AG09309 (cell line): ENCODE measurements around the gene NPM3.

Experiments
- DNase-seq: peaks from one replicate; pipeline ENCODE4 v3.0.0-alpha.2; 2010; ENCODE audit warnings: low read depth
- H3K4me3 ChIP-seq: 2 replicates; pipeline ENCODE4 v1.5.1; 2011; ENCODE audit warnings: mild to moderate bottlenecking, low read depth, low read length, moderate library complexity; ENCODE audit not compliant: control insufficient read depth
- TF ChIP-seq, protein P1 (sequence below): IDR thresholded peaks from 2 replicates; pipeline ENCODE4 v1.5.1; 2011; ENCODE audit warnings: mild to moderate bottlenecking, low read depth, low read length, inconsistent platforms; ENCODE audit not compliant: insufficient read depth, control insufficient read depth; ENCODE audit errors: missing control alignments

The NPM3 gene

DNA sequence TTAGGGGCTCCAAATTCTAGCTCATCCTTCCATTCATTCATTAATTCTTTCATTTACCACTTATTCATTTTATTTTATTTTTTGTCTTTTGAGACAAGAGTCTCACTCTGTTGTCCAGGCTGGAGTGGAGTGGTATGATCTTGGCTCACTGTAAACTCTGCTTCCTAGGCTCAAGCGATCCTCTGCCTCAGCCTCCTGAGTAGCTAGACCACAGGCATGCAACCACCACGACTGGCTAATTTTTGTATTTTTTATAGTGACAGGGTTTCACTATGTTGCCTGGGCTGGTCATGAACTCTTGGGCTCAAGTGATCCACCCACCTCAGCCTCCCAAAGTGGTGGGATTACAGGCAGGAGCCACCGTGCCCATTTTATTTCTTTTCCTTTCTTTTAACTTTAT is 39.0 kb downstream of the NPM3 start:
- no peak for DNase-seq

DNA sequence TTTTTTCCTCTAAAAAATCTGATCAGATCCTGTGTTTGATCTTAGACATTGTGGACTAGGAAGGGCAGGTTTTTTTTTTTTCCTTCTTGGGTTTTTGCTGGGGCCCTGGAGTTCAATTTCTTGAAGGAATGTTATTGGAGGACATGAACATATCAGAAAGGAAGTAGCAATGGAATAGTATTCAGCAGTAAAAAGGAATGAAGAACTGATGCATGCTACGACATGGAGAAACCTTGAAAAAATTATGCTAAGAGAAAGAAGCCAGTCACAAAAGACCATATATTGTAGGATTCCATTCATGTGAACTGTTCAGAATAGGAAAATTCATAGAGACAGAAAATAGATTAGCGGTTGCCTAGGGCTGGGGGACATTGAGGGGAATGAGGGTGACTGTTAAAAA is 41.3 kb downstream of the NPM3 start:
- TF ChIP-seq, protein P1, sequence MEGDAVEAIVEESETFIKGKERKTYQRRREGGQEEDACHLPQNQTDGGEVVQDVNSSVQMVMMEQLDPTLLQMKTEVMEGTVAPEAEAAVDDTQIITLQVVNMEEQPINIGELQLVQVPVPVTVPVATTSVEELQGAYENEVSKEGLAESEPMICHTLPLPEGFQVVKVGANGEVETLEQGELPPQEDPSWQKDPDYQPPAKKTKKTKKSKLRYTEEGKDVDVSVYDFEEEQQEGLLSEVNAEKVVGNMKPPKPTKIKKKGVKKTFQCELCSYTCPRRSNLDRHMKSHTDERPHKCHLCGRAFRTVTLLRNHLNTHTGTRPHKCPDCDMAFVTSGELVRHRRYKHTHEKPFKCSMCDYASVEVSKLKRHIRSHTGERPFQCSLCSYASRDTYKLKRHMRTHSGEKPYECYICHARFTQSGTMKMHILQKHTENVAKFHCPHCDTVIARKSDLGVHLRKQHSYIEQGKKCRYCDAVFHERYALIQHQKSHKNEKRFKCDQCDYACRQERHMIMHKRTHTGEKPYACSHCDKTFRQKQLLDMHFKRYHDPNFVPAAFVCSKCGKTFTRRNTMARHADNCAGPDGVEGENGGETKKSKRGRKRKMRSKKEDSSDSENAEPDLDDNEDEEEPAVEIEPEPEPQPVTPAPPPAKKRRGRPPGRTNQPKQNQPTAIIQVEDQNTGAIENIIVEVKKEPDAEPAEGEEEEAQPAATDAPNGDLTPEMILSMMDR = no peak
- no peak for DNase-seq
- H3K4me3 ChIP-seq = no peak overlapping the region

More for the DNA sequence above, 39.0 kb downstream of the NPM3 start:
- H3K4me3 ChIP-seq = no peak overlapping the region
- TF ChIP-seq, protein P1 = no peak

DNA sequence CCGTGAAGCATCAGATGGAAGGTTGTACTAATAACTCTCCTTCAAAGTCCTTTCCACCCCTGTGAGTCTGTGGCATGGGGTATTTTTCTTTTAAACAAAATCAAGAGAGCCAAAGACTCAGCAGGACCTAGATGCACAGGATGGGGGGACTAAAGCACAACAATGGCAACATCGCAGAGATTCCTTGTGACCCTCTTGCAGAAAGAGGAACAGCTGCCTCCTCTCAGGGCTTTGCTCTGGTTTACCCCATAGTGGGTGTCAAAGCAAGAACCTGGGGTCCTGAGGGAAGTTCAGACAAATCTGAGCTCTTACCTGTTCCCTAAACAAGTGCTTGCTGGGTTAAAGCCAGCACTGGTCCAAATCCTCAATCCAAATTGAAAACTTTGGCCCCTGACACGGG is 46.6 kb downstream of the NPM3 start:
- TF ChIP-seq, protein P1 = no peak
- DNase-seq = no peak

DNA sequence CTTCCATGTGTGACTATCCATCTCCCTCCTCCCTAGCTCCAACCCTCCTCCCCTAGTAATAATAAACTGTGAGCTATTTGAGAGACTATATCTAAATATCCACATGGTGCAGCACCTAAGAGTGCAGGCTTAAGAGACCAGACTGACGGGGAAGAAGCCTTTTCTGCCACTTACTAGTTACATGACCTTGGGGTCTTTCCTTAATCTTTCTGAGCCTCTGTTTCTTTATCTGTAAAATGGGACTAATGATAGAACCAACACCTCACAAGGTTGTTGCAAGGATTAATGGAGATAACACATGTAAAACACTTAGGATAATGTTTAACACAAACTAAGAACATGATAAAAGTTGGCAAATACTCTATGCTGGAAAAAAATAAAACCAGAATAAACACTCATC is 51.1 kb downstream of the NPM3 start:
- no peak overlapping the region for H3K4me3 ChIP-seq
- no peak for DNase-seq
- TF ChIP-seq, protein P1 = no peak

More for the DNA sequence above, 46.6 kb downstream of the NPM3 start:
- H3K4me3 ChIP-seq = no peak overlapping the region
